HFF-Myc (cell line): ENCODE results near the gene PDLIM7.

Source experiments
- DNase-seq: peaks from one replicate; pipeline ENCODE4 v3.0.0-alpha.2; 2011; ENCODE audit warnings: low read depth; ENCODE audit errors: extremely low read depth
- H3K4me3 ChIP-seq: replicated peaks from 2 replicates; pipeline ENCODE4 v1.5.1; 2011; ENCODE audit warnings: low read depth, mild to moderate bottlenecking, control low read depth, low read length
- TF ChIP-seq, protein P1 (sequence below): IDR thresholded peaks from 2 replicates; pipeline ENCODE4 v1.5.1; 2012; ENCODE audit warnings: mild to moderate bottlenecking, low read depth, low read length, control low read depth; ENCODE audit errors: missing control alignments

PDLIM7 gene

DNA sequence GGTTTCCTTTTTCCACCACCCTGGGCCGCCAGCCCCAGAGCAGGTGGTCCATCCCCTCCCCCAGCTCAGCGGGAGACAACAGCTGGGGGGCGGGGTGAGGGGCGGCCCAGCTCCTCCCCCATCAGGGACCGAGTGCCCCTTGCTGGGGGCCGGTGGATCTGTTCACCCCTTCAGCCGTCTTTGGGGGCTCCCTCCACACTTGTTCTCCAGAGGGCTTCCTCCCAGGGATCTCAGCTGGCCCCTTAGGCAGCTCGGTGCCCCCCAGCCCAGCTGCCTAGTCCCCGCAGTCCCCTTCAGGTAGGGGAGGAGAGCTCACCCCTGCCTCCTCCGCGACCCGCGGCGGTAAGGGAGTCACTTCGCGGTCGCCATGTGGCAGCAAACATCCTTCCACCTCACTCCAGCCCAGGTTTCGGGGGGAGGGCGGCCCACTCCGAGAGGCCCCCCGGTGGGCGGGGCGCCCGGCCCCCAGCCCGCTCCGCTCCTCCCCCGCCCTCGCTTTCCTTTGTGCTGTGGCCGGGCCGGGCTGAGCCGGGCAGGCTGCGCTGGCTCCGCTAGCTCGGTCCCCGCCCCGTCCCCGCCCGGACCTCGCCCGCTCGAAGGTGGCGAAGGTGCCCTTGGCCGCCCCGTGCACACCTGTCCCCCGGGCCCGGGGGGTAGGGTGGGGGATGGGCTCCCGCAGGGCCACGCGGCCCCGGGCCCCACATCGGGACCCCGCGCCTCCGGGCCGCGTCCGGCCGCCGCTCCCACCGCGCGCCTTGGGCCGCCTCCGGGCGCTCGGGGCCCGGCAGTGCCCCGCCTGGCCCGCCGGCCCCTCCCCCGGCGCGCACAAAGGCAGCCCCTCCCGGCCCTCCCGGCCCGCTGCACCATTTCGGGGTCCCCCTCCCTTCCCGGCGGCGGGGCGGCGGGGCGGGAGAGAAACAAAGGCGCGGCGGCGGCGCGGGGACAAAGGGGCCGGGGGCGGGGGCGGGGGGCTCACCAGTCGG is 24.7 kb downstream of the PDLIM7 start:
- TF ChIP-seq, protein P1, sequence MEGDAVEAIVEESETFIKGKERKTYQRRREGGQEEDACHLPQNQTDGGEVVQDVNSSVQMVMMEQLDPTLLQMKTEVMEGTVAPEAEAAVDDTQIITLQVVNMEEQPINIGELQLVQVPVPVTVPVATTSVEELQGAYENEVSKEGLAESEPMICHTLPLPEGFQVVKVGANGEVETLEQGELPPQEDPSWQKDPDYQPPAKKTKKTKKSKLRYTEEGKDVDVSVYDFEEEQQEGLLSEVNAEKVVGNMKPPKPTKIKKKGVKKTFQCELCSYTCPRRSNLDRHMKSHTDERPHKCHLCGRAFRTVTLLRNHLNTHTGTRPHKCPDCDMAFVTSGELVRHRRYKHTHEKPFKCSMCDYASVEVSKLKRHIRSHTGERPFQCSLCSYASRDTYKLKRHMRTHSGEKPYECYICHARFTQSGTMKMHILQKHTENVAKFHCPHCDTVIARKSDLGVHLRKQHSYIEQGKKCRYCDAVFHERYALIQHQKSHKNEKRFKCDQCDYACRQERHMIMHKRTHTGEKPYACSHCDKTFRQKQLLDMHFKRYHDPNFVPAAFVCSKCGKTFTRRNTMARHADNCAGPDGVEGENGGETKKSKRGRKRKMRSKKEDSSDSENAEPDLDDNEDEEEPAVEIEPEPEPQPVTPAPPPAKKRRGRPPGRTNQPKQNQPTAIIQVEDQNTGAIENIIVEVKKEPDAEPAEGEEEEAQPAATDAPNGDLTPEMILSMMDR = no peak
- H3K4me3 ChIP-seq = peak overlapping the region; percentile 82
- DNase-seq = no peak

DNA sequence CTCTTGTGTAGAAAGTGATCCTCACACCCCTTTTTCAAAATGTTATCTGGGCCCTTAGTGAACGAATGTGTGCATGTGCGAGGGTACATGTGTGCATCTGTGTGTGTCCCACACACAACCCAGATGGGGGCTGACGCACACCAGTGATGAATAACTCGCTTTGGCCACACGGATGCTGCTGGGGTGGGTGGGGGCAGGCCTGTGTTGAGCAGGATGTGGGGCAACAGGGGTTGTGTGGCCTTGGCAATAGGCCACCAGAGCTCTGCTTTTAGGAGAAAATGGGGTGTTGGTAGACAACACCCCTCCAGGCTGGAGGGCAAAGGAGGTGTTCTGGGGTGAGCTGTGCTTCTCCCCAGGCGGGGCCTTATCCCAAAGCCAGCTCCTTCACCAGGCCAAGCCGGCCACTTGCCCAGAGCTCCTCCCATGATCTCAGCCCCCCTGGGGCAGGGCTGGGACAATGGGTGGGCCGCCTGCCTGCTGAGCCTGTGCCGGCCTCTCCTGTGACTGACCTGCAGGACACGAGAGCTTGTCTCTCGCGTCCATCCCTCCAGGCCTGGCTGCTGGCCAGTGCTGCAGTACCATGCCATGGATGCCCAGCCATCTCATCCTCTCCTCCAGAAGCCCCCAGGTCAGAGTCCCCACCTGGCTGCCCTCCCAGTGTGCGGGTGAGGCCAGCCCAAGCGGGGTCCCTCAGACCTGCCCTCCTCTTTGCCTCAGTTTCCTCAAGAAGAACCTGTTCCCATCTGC is 25.6 kb downstream of the PDLIM7 start:
- H3K4me3 ChIP-seq = peak overlapping the region; percentile 82
- DNase-seq = no peak
- TF ChIP-seq, protein P1 = no peak

DNA sequence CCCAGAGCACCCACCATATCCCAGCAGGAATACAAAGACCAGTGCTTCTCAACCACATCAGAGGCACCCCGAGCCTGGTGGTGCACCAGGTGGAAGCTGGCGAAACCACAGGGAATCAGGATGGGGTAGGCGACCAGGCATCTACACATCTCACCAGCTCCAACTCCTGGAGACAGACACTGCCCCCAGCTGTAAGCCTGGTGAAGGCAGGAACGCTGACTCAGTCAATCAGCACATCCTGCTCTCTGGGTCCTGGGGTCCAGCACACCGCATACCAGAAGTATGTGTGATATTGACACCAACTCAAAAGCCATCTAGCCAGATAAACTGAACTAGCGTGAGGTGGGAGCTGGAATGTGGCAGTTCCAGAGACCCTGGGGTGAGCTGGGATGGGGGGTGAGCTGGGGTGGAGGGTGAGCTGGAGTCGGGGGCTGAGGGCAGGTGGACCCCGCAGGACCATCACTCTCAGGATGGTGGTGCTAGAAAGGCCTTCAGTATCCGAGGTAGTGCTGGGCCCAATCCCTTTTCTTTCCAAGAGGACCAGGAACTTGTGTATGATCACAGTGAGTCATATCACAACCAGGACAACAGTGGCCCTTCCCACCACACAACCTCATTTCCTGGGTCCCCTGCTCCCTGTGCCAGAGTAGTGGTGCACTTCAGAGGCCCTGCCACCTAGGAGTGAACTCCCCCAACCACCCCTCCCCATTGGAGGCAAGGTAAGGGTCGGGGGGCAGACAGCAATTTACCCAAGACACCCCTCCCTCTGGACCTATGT is 26.5 kb downstream of the PDLIM7 start:
- no peak for DNase-seq
- TF ChIP-seq, protein P1 = no peak
- peak overlapping the region; percentile 82 for H3K4me3 ChIP-seq

DNA sequence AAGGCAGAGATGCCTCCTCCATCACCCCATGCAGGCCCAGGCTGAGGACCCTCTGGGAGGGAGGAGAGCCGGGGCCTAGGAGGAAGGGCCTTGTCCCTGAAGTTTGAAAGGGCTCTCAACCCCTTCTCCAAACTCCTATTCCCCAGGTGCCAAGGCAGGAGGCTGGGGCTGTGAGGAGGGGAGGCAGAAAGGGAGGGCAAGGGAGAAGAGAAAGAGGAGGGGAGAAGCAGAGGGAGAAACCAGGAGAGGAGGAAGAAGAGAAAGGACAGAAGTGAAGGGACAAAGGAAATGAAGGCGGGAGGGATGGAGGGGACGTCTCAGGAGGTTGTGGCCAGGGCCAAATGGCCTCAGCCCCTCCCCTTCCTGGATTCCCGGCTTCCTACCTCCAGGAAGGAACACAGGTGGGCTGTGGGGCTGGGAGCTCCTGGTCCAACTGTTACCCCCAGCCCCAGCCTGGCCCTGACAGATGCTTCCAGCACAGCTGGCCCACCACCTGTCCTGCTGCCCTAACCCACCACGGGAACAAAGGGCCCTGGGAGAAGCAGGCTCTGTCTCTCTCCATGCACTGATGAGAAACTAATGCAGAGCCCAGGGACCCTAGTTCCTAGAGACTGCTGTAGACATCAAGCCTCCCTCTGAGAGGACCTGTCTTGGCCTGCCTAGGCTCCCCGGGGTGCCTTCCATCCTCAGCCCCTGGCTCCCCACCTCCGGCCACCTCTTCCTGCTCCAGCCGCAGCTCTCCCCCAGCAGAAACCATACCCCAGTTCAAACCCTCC is 27.5 kb downstream of the PDLIM7 start:
- DNase-seq = no peak
- no peak overlapping the region; the same call in 1 of the 2 replicates for H3K4me3 ChIP-seq
- TF ChIP-seq, protein P1 = no peak

DNA sequence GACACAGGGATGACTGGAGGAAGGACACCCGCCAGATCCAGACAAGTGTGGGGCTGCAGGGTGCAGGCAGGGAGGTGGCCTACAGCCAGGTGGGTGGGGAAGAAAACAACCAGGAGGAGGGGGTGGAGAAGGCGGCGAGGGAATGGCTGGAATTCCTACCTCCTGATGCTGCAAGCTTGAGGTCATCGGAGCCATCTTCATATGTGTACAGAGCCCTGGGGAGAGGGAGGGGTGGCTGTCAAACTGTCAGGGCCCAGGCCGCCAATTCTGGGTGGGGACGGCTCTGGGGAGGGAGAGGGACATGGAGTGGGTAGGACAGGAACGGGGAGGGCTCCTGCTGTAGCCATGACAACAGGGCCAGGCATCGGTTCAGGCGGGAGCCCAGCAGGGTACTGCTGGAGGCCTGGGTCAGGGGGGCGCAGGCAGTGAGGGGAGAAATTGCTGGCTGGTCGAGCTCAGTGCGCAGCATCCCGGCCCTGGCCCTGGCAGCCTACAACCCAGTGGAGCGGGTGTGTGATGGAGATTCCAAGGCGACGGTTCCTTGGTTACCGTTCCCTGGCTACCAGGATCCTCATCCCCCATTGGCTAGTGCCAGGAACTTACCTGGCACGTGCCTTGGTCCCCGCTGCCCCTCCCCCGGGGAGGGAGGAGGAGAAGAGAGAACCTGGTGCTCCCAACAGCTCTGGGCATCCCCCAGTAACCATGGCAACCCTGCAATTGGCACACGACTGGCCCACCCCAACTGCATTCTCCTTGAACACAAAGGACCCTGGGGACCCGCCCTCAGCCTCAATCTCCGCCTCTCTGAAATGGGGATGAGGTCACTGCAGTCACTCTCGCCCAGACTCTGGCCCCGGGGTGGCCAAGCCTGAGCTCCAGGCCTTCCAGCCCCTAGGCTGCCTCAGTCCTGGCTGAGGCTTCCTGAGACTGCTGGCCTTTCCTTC is 28.4 kb downstream of the PDLIM7 start:
- no peak for DNase-seq
- TF ChIP-seq, protein P1 = no peak
- no peak overlapping the region for H3K4me3 ChIP-seq
